ENCODE results near the gene SLC39A11. TPM values are rescaled to one million over a fixed set of nuclear protein-coding genes. Genes with fewer than 3 reads are reported as not detected.

Gene SLC39A11
- total RNA-seq, 1 experiment from 2014 or later: 15.8 TPM

GRCh38 chr17:72950242-72950931, 142.1 kb downstream of the SLC39A11 start:
- ChIA-PET POLR2A (no interaction called here), CTCF (interaction anchor here (0.7 kb wide), 1 partner anchor 452 kb away, joined by 4 read pairs; no protein-coding TSS in a partner anchor)
- peaks cover 6% of the 10 kb centered on the region for H3K36me3 Mint-ChIP-seq (ENCODE audit: insufficient read depth, unreplicated experiment)
- no peak overlapping the region for H3K27ac Mint-ChIP-seq (ENCODE audit: low read depth, unreplicated experiment)
- no peak for DNase-seq (ENCODE audit: unreplicated experiment)
- no peak overlapping the region for H3K4me3 Mint-ChIP-seq (ENCODE audit: unreplicated experiment)
- no peak for TF ChIP-seq CTCF (IDR thresholded peaks at IDR 0.05; ENCODE audit: unreplicated experiment)
- no peaks in the 10 kb centered on the region for H3K4me1 Mint-ChIP-seq (ENCODE audit: insufficient read depth, unreplicated experiment)
- H3K27me3 Mint-ChIP-seq (ENCODE audit: insufficient read depth, unreplicated experiment): no peaks in the 10 kb centered on the region
- intact Hi-C loops (cut with micrococcal nuclease): no loop called here
- H3K9me3 Mint-ChIP-seq (ENCODE audit: unreplicated experiment): no peaks in the 10 kb centered on the region
- no TSS peak for BruUV-seq (replicated peaks)

- Mint-ChIP-seq H3K4me3 (ENCODE audit: unreplicated experiment) (no peak overlapping the region), H3K36me3 (ENCODE audit: insufficient read depth, unreplicated experiment) (peaks cover 6% of the 10 kb centered on the region), H3K27ac (ENCODE audit: low read depth, unreplicated experiment) (no peak overlapping the region), H3K9me3 (ENCODE audit: unreplicated experiment) (no peaks in the 10 kb centered on the region), H3K27me3 (ENCODE audit: insufficient read depth, unreplicated experiment) (no peaks in the 10 kb centered on the region), H3K4me1 (ENCODE audit: insufficient read depth, unreplicated experiment) (no peaks in the 10 kb centered on the region)
- intact Hi-C loops (cut with micrococcal nuclease): no loop called here
- DNase-seq (ENCODE audit: unreplicated experiment): no peak
- POLR2A ChIA-PET: interaction anchor here (0.7 kb wide), 1 partner anchor 360 kb away, joined by 3 read pairs; no protein-coding TSS in a partner anchor
- TF ChIP-seq CTCF (IDR thresholded peaks at IDR 0.05; ENCODE audit: unreplicated experiment): no peak
- CTCF ChIA-PET: no interaction called here
- BruUV-seq (replicated peaks): no TSS peak
Observed at GRCh38 chr17:72948115-72948514, 144.4 kb downstream of the SLC39A11 start.

- H3K4me3 Mint-ChIP-seq (ENCODE audit: unreplicated experiment): no peak overlapping the region
- no peak for TF ChIP-seq CTCF (IDR thresholded peaks at IDR 0.05; ENCODE audit: unreplicated experiment)
- no peaks in the 10 kb centered on the region for H3K4me1 Mint-ChIP-seq (ENCODE audit: insufficient read depth, unreplicated experiment)
- no peaks in the 10 kb centered on the region for H3K27me3 Mint-ChIP-seq (ENCODE audit: insufficient read depth, unreplicated experiment)
- no peak for DNase-seq (ENCODE audit: unreplicated experiment)
- CTCF ChIA-PET: no interaction called here
- H3K36me3 Mint-ChIP-seq (ENCODE audit: insufficient read depth, unreplicated experiment): peaks cover 6% of the 10 kb centered on the region
- no peak overlapping the region for H3K27ac Mint-ChIP-seq (ENCODE audit: low read depth, unreplicated experiment)
- POLR2A ChIA-PET: no interaction called here
- BruUV-seq (replicated peaks): no TSS peak
- intact Hi-C loops (cut with micrococcal nuclease): no loop called here
- H3K9me3 Mint-ChIP-seq (ENCODE audit: unreplicated experiment): no peaks in the 10 kb centered on the region
Observed at GRCh38 chr17:72947475-72947874, 145.0 kb downstream of the SLC39A11 start.

- Mint-ChIP-seq H3K27me3 (ENCODE audit: insufficient read depth, unreplicated experiment) (no peaks in the 10 kb centered on the region), H3K9me3 (ENCODE audit: unreplicated experiment) (no peaks in the 10 kb centered on the region), H3K4me3 (ENCODE audit: unreplicated experiment) (no peak overlapping the region), H3K36me3 (ENCODE audit: insufficient read depth, unreplicated experiment) (peaks cover 6% of the 10 kb centered on the region), H3K4me1 (ENCODE audit: insufficient read depth, unreplicated experiment) (no peaks in the 10 kb centered on the region), H3K27ac (ENCODE audit: low read depth, unreplicated experiment) (no peak overlapping the region)
- DNase-seq (ENCODE audit: unreplicated experiment): no peak
- CTCF ChIA-PET: no interaction called here
- intact Hi-C loops (cut with micrococcal nuclease): no loop called here
- BruUV-seq (replicated peaks): no TSS peak
- POLR2A ChIA-PET: no interaction called here
- no peak for TF ChIP-seq CTCF (IDR thresholded peaks at IDR 0.05; ENCODE audit: unreplicated experiment)
Observed at GRCh38 chr17:72946696-72947095, 145.8 kb downstream of the SLC39A11 start.
